ENCODE data around the gene CLNS1A. TPM values are rescaled to one million over a fixed set of nuclear protein-coding genes. Genes with fewer than 3 reads are reported as not detected.

CLNS1A gene
- polyA plus RNA-seq, 3 donors: 53.1 to 140 (median 139) TPM

DNA sequence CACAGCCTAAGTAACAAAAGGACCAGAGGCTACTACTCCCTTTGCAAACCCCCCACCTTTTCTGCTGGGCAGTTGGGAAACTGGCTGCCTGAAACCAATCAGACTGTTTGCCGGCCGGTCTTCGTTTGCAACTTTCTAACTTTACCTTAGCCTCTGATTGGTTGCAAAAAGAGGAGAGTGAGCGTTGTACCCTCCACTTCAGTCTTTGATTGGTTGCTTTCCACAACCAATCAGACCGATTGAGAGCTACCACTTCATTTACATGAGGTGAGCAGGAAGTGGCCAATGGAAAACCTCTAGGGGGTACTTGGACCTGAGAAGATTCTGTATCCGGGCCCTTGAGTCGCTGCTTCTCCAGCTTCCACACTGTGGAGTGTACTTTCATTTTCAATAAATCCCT lies 18.8 kb upstream of the CLNS1A start:
- H4K20me1 ChIP-seq (ENCODE audit: insufficient read depth, low read length): no peaks in the 10 kb centered on the region
- H3K27ac ChIP-seq (ENCODE audit: low read depth in 1 of 2, low read length in 2 of 2): no peak overlapping the region
- H2AFZ ChIP-seq (ENCODE audit: insufficient read depth, low read depth, low read length, poor library complexity, severe bottlenecking): no peak overlapping the region
- H3K4me3 ChIP-seq (replicated peaks in 1 of 3; ENCODE audit: low read depth in 2 of 3, low read length in 3 of 3): no peak overlapping the region
- H3K36me3 ChIP-seq (replicated peaks in 1 of 2; ENCODE audit: control insufficient read depth in 1 of 2, insufficient read depth in 2 of 2, low read length in 2 of 2): no peaks in the 10 kb centered on the region
- peaks cover 1 to 3% (median 2%) of the 10 kb centered on the region in 3 donors for H3K27me3 Mint-ChIP-seq (ENCODE audit: low read depth in 3 of 3)
- peaks cover 9% of the 10 kb centered on the region for H3K4me1 Mint-ChIP-seq
- H3K27ac Mint-ChIP-seq: no peak overlapping the region
- H3K9ac ChIP-seq (ENCODE audit: insufficient read depth, low read length, poor library complexity, severe bottlenecking): no peak overlapping the region
- no peaks in the 10 kb centered on the region for H3K36me3 Mint-ChIP-seq
- H3K4me3 Mint-ChIP-seq: no peak overlapping the region
- no peaks in the 10 kb centered on the region for H3K9me3 Mint-ChIP-seq
- H3K79me2 ChIP-seq (ENCODE audit: insufficient read depth, low read length): no peaks in the 10 kb centered on the region
- H3K27me3 ChIP-seq (ENCODE audit: control insufficient read depth in 2 of 2, insufficient read depth in 2 of 2, low read length in 2 of 2): no peaks in the 10 kb centered on the region
- no peaks in the 10 kb centered on the region for H3K9me3 ChIP-seq (replicated peaks in 1 of 2; ENCODE audit: control insufficient read depth in 1 of 2, insufficient read depth in 1 of 2, low read length in 2 of 2)
- H3K4me1 ChIP-seq (ENCODE audit: control insufficient read depth in 1 of 2, insufficient read depth in 2 of 2, low read length in 2 of 2): peaks cover 8 to 10% of the 10 kb centered on the region in 2 donors
- intact Hi-C loops (cut with micrococcal nuclease): no loop called here
- no peak for DNase-seq
- no peak overlapping the region for H3K4me2 ChIP-seq (replicated peaks; ENCODE audit: extremely low read depth, low read length, poor library complexity, severe bottlenecking)
- no peak for TF ChIP-seq CTCF (IDR thresholded peaks at IDR 0.05)
- WGBS (ENCODE audit: insufficient coverage): 100% methylated on average over 5 of the region's 7 CpGs

- no peak overlapping the region for H2AFZ ChIP-seq (ENCODE audit: insufficient read depth, low read depth, low read length, poor library complexity, severe bottlenecking)
- H3K4me2 ChIP-seq (replicated peaks; ENCODE audit: extremely low read depth, low read length, poor library complexity, severe bottlenecking): no peak overlapping the region
- H3K4me1 ChIP-seq (ENCODE audit: control insufficient read depth in 1 of 2, insufficient read depth in 2 of 2, low read length in 2 of 2): no peaks in the 10 kb centered on the region
- H3K79me2 ChIP-seq (ENCODE audit: insufficient read depth, low read length): no peaks in the 10 kb centered on the region
- Mint-ChIP-seq H3K36me3 (no peaks in the 10 kb centered on the region), H3K4me3 (no peak overlapping the region), H3K9me3 (no peaks in the 10 kb centered on the region), H3K27ac (no peak overlapping the region), H3K4me1 (no peaks in the 10 kb centered on the region), H3K27me3 (ENCODE audit: low read depth in 3 of 3) (peaks cover 1 to 3% (median 2%) of the 10 kb centered on the region in 3 donors)
- TF ChIP-seq CTCF (IDR thresholded peaks at IDR 0.05): no peak
- no peaks in the 10 kb centered on the region for H4K20me1 ChIP-seq (ENCODE audit: insufficient read depth, low read length)
- H3K36me3 ChIP-seq (replicated peaks in 1 of 2; ENCODE audit: control insufficient read depth in 1 of 2, insufficient read depth in 2 of 2, low read length in 2 of 2): no peaks in the 10 kb centered on the region
- no peak overlapping the region for H3K9ac ChIP-seq (ENCODE audit: insufficient read depth, low read length, poor library complexity, severe bottlenecking)
- H3K9me3 ChIP-seq (replicated peaks in 1 of 2; ENCODE audit: control insufficient read depth in 1 of 2, insufficient read depth in 1 of 2, low read length in 2 of 2): no peaks in the 10 kb centered on the region
- intact Hi-C loops (cut with micrococcal nuclease): no loop called here
- WGBS (ENCODE audit: insufficient coverage): 100% methylated on average over 1 of the region's 4 CpGs
- H3K27me3 ChIP-seq (ENCODE audit: control insufficient read depth in 2 of 2, insufficient read depth in 2 of 2, low read length in 2 of 2): no peaks in the 10 kb centered on the region
- no peak overlapping the region for H3K4me3 ChIP-seq (replicated peaks in 1 of 3; ENCODE audit: low read depth in 2 of 3, low read length in 3 of 3)
- H3K27ac ChIP-seq (ENCODE audit: low read depth in 1 of 2, low read length in 2 of 2): no peak overlapping the region
- no peak for DNase-seq
Measured at GRCh38 chr11:77654770-77655434, 17.3 kb upstream of the CLNS1A start.

All from CD14-positive monocyte (primary cell).